NCI-H524 (cell line): ENCODE measurements around the gene TAF1.
"Not testable (repeated sequence)": the region's sequence is repeated elsewhere in the genome, so short reads cannot be mapped to it uniquely, and the experiment has no call there.

Source experiments
- DNase-seq, 2 experiments: peaks; one replicate each; lab custom pipeline; 2025; lab: John Stamatoyannopoulos, UW

The TAF1 gene, protein sequence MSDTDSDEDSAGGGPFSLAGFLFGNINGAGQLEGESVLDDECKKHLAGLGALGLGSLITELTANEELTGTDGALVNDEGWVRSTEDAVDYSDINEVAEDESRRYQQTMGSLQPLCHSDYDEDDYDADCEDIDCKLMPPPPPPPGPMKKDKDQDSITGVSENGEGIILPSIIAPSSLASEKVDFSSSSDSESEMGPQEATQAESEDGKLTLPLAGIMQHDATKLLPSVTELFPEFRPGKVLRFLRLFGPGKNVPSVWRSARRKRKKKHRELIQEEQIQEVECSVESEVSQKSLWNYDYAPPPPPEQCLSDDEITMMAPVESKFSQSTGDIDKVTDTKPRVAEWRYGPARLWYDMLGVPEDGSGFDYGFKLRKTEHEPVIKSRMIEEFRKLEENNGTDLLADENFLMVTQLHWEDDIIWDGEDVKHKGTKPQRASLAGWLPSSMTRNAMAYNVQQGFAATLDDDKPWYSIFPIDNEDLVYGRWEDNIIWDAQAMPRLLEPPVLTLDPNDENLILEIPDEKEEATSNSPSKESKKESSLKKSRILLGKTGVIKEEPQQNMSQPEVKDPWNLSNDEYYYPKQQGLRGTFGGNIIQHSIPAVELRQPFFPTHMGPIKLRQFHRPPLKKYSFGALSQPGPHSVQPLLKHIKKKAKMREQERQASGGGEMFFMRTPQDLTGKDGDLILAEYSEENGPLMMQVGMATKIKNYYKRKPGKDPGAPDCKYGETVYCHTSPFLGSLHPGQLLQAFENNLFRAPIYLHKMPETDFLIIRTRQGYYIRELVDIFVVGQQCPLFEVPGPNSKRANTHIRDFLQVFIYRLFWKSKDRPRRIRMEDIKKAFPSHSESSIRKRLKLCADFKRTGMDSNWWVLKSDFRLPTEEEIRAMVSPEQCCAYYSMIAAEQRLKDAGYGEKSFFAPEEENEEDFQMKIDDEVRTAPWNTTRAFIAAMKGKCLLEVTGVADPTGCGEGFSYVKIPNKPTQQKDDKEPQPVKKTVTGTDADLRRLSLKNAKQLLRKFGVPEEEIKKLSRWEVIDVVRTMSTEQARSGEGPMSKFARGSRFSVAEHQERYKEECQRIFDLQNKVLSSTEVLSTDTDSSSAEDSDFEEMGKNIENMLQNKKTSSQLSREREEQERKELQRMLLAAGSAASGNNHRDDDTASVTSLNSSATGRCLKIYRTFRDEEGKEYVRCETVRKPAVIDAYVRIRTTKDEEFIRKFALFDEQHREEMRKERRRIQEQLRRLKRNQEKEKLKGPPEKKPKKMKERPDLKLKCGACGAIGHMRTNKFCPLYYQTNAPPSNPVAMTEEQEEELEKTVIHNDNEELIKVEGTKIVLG (N-terminal part only)

DNA sequence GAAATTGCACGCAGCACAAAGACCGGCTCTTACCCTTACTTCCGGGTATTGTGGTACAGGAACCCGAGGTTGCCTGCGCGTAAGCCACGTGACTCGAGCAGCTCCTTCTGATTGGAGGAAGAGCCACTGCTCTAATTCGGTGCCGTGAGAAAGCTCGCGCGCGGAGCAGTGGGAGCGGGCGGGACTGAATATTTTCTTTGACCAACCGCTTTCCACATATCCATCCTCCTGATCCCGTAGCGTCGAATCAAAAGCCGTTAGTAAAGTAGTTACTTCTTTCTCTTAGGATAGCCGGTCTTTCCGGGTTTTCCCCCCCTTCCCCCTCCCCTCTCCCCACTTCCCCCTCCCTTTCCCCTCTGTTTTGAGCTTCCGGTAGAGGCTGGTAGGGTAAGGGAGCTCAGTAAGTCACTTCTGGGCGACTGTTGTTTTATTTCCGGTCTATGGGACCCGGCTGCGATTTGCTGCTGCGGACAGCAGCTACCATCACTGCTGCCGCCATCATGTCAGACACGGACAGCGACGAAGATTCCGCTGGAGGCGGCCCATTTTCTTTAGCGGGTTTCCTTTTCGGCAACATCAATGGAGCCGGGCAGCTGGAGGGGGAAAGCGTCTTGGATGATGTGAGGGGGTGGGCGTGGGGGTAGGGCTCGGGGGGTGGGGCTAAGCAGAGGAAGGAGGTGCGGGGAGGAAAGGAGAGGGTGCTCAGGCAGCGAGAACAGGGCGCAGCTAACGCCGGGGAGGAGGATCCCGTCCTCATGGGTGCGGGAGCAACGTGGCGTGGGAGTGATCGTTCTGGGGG, at the start of gene TAF1:
Gene TAF1 (plus strand): TSS at position 483 of the 799 bp plus-strand sequence. CDS start 18 bp downstream, at position 501.
- peak; percentile 95 to 99 for DNase-seq

DNA sequence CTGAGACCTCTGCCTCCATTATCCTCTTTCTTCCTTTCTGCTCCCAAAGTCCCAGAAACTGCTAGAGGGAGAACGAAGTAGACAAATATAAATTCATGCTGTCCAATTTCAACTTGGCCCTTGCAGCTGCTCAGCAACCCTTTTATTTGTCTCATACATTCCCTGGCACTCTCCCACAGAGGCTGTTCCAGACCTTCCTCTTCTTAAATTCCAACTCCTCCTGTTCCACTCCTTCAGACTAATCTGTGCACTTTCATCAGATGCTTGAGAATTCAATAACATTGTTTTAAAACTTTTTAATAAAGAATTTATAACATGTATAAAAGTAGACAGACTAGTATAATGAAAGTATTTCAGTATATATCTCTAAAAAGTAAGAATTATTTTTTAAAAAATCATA, 49.2 kb upstream of the TAF1 start:
- not testable (repeated sequence) for DNase-seq

DNA sequence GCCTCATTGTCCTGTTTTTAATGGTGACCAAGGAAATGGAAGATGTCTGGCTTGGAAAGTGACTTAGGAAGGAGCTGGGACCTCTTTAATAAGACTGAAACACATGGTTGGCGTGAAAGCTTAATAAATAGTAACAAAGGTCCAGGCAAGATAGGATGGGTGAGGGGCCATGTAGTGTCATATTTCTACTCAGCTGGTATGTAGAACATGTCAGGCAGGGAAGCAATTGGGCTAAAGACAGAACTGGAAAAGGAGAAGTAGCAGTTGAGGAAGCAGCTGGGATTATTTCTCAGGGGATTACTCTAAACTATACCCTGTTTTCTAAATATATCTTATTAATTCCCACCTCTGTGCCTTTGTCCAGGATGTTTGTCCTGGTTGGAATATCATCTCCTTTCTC, 46.0 kb upstream of the TAF1 start:
- DNase-seq, result no peak

DNA sequence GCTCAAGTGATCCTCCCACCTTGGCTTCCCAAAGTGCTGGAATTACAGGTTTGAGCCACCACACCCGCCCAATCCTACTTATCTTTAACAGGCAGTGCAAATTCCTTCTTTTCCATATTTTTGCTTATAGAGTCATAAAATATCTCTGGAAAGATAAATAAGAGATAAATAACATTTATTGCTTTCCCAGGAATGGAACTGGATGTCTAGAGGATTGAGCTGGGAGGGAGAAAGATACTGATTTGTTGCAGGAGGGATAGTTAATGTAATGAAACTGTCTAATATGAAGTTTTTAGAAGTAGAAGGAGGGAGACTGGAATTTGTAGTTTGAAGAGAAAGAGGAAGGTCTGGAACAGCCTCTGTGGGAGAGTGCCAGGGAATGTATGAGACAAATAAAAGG, 44.4 kb upstream of the TAF1 start:
- DNase-seq, result no peak

DNA sequence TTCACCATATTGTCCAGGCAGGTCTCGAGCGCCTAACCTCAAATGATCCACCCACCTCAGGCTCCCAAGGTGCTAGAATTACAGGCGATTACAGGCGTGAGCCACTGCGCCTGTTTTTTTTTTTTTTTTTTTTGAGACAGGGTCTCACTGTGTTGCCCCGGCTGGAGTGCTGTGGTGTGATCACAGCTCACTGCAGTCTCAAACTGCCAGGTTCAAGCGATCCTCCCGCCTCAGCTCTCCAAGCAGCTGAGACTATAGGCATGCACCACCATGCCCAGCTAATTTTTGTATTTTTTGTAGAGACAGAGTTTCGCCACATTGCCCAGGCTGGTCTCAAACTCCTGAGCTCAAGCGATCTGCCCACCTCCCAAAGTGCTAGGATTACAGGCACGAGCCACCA, 41.7 kb upstream of the TAF1 start:
- not testable (repeated sequence) for DNase-seq

DNA sequence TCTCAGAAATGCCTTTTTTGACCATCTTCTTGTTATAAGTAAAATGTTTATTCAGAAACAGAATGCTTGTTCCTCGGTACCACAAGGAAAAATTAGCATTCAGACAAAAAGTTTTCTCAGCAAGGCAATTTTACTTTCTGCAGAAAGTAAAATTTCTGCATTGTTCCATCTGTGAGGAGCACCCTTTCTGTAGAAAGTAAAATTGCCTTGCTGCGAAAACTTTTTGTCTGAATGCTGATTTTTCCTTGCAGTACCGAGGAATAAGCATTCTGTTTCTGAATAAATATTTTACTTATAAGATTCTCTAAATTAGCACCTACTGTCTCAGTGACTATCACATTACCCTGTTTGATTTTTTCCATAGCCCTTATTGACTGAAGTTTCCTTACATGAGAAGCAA, 39.8 kb upstream of the TAF1 start:
- DNase-seq, result no peak

DNA sequence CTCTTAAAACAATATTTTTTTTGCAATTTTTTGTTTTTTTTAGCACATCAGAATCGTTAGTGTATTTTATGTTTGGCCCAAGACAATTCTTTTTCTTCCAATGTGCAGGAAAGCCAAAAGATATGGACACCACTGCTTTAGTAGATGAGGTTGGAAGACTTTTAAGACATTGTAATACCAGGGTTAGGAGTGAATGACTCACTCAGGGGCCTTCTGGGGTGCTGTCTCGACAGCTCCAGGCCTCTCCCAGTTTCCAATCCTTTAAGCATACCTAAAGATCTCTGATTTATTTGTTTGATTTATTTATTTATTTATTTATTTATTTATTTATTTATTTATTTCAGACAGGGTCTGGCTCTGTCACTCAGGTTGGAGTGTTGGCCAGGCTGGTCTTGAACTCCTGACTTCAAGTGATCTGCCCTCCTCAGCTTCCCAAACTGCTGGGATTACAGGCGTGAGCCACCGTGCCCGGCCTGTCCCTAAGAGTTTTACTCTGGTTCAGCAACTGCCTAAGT, 16.9 kb upstream of the TAF1 start:
- not testable (repeated sequence) for DNase-seq

DNA sequence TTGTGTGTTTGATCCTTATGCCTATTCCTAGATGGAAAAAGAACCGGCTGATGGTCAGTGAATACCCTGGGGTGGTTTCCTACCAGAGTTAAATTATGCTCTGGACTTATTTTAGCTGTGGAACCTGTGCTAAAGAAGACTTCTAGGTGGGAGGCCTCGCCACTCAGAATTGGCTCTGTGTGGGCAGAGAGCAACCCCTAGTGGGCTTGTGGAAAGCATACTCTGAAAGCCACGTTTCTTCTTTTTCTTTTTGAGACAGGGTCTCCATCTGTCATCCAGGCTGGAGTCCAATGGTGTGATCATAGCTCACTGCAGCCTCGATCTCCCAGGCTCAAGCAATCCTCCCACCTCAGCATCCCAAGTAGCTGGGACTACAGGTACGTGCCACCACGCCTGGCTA, 16.3 kb upstream of the TAF1 start:
- not testable (repeated sequence) for DNase-seq

DNA sequence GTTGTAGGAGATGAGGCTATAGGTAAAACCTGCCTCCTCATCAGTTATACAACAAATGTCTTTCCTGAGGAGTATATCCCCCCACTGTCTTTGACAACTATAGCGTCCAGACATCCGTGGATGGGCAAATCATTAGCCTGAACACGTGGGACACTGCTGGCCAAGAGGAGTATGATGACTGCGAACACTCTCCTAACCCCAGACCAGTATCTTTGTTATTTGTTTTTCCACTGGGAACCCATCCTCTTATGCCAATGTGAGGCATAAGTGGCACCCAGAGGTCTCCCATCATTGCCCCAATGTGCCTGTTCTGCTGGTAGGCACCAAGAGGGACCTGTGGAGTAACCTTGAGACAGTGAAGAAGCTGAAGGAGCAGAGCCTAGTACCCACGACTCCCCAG, 13.7 kb upstream of the TAF1 start:
- DNase-seq, result not testable (repeated sequence)

DNA sequence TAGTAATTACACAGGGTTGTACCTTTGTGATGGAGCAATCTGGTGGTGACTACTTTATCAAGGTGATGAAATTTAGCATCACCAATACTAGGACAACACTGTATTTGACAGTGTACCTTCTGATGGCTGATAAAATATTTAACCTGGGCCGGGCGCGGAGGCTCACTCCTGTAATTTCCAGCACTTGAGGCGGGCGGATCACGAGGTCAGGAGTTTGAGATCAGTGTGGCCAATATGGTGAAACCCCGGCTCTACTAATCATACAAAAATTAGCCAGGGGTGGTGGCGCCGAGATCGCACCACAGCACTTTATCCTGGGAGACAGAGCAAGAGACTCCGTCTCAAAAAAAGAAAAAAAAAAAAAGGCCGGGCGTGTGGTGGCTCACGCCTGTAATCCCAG, 1.9 kb upstream of the TAF1 start:
- DNase-seq, result no peak

DNA sequence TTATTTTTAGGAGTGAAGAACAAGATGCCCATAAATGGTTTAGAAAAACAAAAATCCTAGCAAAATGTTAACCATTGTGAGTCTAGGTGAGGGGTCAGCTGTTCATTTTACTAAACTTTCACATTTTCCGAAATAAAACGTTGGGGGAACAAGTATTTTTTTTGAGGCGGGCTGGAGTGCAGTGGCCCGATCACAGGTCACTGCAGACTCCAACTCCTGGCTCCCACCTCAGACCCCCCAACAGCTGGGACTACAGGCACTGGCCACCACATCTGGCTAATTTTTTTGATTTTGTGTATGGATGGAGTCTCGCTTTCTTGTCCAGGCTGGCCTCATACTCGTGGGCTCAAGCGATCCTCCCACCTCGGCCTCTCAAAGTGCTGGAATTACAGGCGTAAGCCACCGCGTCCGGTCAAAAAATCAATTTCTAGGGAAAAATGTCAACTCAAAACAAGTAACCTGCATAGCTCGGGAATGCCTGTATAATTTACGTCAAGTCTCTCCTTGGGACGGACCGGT, 742 bp upstream of the TAF1 start:
- no peak for DNase-seq

DNA sequence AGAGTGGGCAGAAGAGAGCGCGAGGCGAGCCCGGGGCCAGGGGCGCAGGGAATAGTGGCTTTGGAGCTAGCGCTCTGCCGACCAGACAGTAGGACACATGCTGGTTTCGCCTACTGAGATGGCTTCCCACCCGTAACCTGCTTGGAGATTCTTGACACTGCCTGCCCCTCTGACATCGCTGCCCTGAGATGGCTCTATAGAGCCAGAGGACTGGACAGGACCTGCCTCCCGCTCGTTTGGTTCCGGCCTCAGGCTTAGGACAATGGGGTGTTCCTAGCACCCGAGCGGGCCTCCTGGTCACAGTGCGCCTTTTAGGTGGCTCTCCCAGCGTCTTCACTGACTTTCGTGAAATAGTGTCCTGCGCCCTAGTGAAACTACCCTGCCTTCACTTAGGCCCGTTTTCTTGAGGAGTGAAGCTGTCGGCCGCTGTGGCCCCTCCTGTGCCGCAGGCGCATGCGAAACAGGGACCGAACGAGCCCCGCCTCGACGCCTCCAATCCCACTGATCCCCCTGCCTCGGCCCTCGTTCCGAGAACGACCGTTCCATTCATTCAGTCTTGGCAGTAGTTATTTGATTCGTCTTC, 608 bp downstream of the TAF1 start:
- peak in 1 of 2 experiments; percentile 27 for DNase-seq

DNA sequence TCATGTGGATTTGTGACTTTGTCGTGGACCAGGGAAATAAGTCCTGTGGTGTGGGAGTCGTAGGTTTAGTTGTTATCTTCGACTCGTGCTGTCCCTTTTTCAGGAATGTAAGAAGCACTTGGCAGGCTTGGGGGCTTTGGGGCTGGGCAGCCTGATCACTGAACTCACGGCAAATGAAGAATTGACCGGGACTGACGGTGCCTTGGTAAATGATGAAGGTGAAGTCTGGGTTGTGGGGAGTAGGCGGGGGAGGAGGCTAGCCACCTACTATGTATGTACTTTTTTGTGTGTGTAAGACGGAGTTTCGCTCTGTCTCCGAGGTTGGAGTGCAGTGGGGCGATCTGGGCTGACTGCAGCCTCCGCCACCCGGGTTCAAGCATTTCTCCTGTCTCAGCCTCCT, 1.2 kb downstream of the TAF1 start:
- no peak for DNase-seq

DNA sequence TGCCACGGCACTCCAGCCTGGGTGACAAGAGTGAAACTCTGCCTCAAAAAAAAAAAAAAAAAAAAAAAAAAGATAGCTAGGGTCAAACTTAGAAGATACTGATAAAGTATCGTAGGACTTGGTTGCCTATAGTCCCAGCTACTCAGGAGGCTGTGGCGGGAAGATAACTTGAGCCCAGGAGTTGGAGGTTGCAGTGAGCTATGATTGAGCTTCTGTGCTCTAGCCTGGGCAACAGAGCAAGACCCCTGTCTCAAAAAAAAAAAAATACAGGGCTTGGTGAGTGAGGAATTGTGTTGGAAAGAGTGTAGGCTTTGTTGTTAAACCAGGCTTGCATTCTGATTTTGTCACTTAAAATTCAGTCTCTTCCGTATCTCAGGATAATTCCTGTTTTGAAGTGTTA, 6.2 kb downstream of the TAF1 start:
- DNase-seq, result no peak

DNA sequence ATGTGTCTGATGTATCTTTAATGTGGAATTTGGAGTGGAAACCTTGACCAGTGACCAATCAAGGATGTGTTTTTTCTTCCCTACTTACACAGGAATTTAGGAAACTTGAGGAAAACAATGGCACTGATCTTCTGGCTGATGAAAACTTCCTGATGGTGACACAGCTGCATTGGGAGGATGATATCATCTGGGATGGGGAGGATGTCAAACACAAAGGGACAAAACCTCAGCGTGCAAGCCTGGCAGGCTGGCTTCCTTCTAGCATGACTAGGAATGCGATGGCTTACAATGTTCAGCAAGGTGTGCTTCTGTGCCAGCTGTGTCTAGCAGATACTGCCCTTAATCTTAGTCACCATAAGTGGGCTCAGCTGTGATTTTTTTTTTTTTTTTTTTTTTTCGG, 12.6 kb downstream of the TAF1 start:
- no peak for DNase-seq

DNA sequence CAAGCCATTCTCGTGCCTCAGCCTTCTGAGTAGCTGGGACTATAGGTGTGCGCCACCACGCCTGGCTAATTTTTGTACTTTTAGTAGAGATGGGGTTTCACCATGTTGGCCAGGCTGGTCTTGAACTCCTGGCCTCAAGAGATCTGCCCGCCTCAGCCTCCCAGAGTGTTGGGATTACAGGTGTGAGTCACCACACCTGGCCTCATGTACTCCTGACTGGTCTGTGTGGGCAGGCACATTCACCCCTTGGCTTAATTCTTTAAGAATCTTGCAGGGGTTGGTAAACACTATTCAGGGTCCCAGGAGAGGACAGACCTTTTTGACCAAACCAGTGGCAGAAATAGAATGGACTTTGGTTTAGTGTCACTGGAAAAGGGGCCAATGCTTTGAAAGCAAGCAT, 25.6 kb downstream of the TAF1 start:
- not testable (repeated sequence) for DNase-seq

DNA sequence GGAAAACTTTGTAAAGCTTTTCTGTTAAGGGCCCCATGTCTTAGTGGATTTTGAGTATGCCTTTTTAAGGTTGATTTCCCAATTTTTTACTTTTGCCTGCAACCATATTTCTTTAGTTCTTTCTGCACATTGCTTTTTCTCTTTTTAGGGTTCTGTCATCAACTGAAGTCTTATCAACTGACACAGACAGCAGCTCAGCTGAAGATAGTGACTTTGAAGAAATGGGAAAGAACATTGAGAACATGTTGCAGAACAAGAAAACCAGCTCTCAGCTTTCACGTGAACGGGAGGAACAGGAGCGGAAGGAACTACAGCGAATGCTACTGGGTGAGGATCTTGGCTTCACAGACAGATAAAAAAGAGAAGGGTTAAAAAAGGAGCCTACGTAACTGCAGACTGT, 27.8 kb downstream of the TAF1 start:
- DNase-seq, result no peak

DNA sequence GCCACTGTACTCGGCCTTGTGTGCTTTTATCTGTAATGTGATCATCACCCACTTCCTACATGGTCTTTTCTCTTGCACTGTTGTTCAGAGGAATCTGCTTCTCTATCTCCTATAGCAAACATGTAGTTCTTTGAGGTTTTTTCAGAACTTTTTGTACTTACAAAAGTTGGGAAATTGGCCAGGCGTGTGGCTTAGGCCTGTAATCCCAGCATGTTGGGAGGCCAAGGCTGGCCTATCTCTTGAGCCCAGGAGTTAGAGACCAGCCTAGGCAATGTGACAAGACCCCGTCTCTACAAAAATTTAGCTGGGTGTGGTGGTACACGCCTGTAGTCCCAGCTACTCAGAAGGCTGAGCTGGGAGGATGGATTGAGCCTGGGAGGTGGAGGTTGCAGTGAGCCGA, 30.4 kb downstream of the TAF1 start:
- no peak for DNase-seq

DNA sequence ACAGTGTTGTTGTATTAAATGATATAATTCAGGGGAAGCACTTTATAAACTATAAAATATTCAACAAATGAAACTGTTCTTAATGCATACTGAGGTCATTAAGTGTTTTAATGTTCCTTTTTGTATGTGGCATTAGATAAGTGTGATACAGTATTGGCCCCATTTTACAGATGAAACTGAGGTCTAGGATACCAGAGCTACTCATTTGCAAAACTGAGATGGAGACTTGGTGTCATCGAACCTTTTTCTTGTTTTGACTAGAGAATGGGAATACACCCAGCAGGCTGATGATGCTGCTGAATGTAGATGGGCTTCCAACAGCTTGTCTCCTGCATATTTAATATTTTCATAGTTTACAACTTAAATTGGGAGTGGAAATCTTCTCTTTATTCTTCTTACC, 34.6 kb downstream of the TAF1 start:
- DNase-seq, result no peak

DNA sequence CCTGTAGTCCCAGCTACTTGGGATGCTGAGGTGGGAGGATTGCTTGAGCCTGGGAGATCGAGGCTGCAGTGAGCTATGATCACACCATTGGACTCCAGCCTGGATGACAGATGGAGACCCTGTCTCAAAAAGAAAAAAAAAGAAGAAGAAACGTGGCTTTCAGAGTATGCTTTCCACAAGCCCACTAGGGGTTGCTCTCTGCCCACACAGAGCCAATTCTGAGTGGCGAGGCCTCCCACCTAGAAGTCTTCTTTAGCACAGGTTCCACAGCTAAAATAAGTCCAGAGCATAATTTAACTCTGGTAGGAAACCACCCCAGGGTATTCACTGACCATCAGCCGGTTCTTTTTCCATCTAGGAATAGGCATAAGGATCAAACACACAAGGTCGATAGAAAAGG, 50.1 kb downstream of the TAF1 start:
- peak in 1 of 2 experiments; percentile 24 for DNase-seq
